HEK293 (cell line): ENCODE data around the gene ESR1.

ENCODE experiments used
- CTCF ChIA-PET: fragments of 350-600 bp; formaldehyde crosslinking; extraction: SDS; loops from one replicate; lab custom pipeline; 2021; ENCODE audit warnings: antibody characterized with exemption; lab: Yijun Ruan, JAX
- POLR2A ChIA-PET: fragments of 300-600 bp; formaldehyde crosslinking; extraction: SDS; loops from one replicate; lab custom pipeline; 2020; ENCODE audit warnings: antibody characterized with exemption, inconsistent platforms; lab: Yijun Ruan, JAX
- H3K27ac ChIP-seq: fragments of 200-500 bp; sonication (Bioruptor generic); 2 replicates; pipeline ENCODE4 v1.5.1; 2014; ENCODE audit warnings: low read depth, low read length, control low read depth, inconsistent platforms; ENCODE audit errors: extremely low read depth
- H3K36me3 ChIP-seq, 2 experiments: fragments of 200-500 bp in 1 of 2; sonication (Bioruptor generic) in 1 of 2; 1 replicate in 1 of 2; 2 replicates in 1 of 2; pipeline ENCODE4 v1.5.1; 2014 to 2017; ENCODE audit warnings: inconsistent platforms in 2 of 2, low read length in 2 of 2; ENCODE audit not compliant: control insufficient read depth in 2 of 2, insufficient read depth in 1 of 2
- H3K4me1 ChIP-seq: fragments of 200-500 bp; sonication (Bioruptor generic); 2 replicates; pipeline ENCODE4 v1.5.1; 2014; ENCODE audit warnings: mild to moderate bottlenecking, low read length, inconsistent platforms; ENCODE audit not compliant: control insufficient read depth, insufficient read depth
- H3K4me3 ChIP-seq: 2 replicates; pipeline ENCODE4 v1.5.1; 2011; ENCODE audit warnings: low read depth, mild to moderate bottlenecking, control low read depth, low read length, moderate library complexity
- H3K9me3 ChIP-seq: fragments of 200-500 bp; sonication (Bioruptor generic); 2 replicates; pipeline ENCODE4 v1.5.1; 2014; ENCODE audit warnings: low read depth, low read length, inconsistent platforms; ENCODE audit not compliant: control insufficient read depth, insufficient read depth
- MZF1 ChIP-seq: fragments of 450-650 bp; formaldehyde crosslinking; IDR thresholded peaks from 2 replicates; pipeline ENCODE4 v1.5.1; 2017; ENCODE audit warnings: missing biosample characterization, missing genetic modification characterization, borderline replicate concordance
- PRDM2 ChIP-seq: fragments of 450-650 bp; formaldehyde crosslinking; IDR thresholded peaks from 2 replicates; pipeline ENCODE4 v1.5.1; 2016; ENCODE audit warnings: missing biosample characterization, missing genetic modification characterization, borderline replicate concordance
- ZBTB49 ChIP-seq: fragments of 450-650 bp; formaldehyde crosslinking; IDR thresholded peaks from 2 replicates; pipeline ENCODE4 v1.5.1; 2016; ENCODE audit warnings: missing biosample characterization, missing genetic modification characterization, low read depth
- ZNF112 ChIP-seq: fragments of 450-650 bp; formaldehyde crosslinking; IDR thresholded peaks from 2 replicates; pipeline ENCODE4 v1.5.0; 2017; ENCODE audit warnings: missing biosample characterization, missing genetic modification characterization
- ZNF138 ChIP-seq: fragments of 450-650 bp; formaldehyde crosslinking; IDR thresholded peaks from 2 replicates; pipeline ENCODE4 v1.5.1; 2016; ENCODE audit warnings: missing biosample characterization, missing genetic modification characterization, borderline replicate concordance
- ZNF155 ChIP-seq: fragments of 450-650 bp; formaldehyde crosslinking; IDR thresholded peaks from 2 replicates; pipeline ENCODE4 v1.5.1; 2016; ENCODE audit warnings: missing biosample characterization, missing genetic modification characterization
- ZNF214 ChIP-seq: fragments of 450-650 bp; formaldehyde crosslinking; IDR thresholded peaks from 2 replicates; pipeline ENCODE4 v1.5.1; 2017; ENCODE audit warnings: missing biosample characterization, mild to moderate bottlenecking, missing genetic modification characterization, borderline replicate concordance
- ZNF221 ChIP-seq: fragments of 450-650 bp; formaldehyde crosslinking; IDR thresholded peaks from 2 replicates; pipeline ENCODE4 v1.5.1; 2017; ENCODE audit warnings: missing biosample characterization, missing genetic modification characterization, borderline replicate concordance
- ZNF266 ChIP-seq: fragments of 450-650 bp; formaldehyde crosslinking; IDR thresholded peaks from 2 replicates; pipeline ENCODE4 v1.5.1; 2016; ENCODE audit warnings: missing biosample characterization, missing genetic modification characterization, low read depth
- ZNF292 ChIP-seq: fragments of 450-650 bp; formaldehyde crosslinking; IDR thresholded peaks from 2 replicates; pipeline ENCODE4 v1.5.1; 2016; ENCODE audit warnings: low read depth, missing biosample characterization, missing genetic modification characterization, borderline replicate concordance
- ZNF366 ChIP-seq: fragments of 450-650 bp; formaldehyde crosslinking; conservative IDR thresholded peaks from 2 replicates; pipeline ENCODE4 v1.5.1; 2016; ENCODE audit warnings: missing biosample characterization, missing genetic modification characterization
- ZNF398 ChIP-seq: fragments of 450-650 bp; formaldehyde crosslinking; IDR thresholded peaks from 2 replicates; pipeline ENCODE4 v1.5.1; 2017; ENCODE audit warnings: missing biosample characterization, missing genetic modification characterization
- ZNF488 ChIP-seq: fragments of 450-650 bp; formaldehyde crosslinking; IDR thresholded peaks from 2 replicates; pipeline ENCODE4 v1.5.1; 2016; ENCODE audit warnings: missing biosample characterization, missing genetic modification characterization
- ZNF514 ChIP-seq: fragments of 450-650 bp; formaldehyde crosslinking; IDR thresholded peaks from 2 replicates; pipeline ENCODE4 v1.5.1; 2016; ENCODE audit warnings: missing biosample characterization, missing genetic modification characterization
- ZNF544 ChIP-seq: fragments of 450-650 bp; formaldehyde crosslinking; IDR thresholded peaks from 2 replicates; pipeline ENCODE4 v1.5.0; 2017; ENCODE audit warnings: missing biosample characterization, missing genetic modification characterization
- ZNF548 ChIP-seq: fragments of 450-650 bp; formaldehyde crosslinking; IDR thresholded peaks from 2 replicates; pipeline ENCODE4 v1.5.1; 2016; ENCODE audit warnings: missing biosample characterization, missing genetic modification characterization
- ZNF549 ChIP-seq: fragments of 450-650 bp; IDR thresholded peaks from 2 replicates; pipeline ENCODE4 v1.5.1; 2018; ENCODE audit warnings: missing biosample characterization, missing genetic modification characterization, mild to moderate bottlenecking, inconsistent platforms, moderate library complexity
- ZNF645 ChIP-seq: fragments of 450-650 bp; formaldehyde crosslinking; IDR thresholded peaks from 2 replicates; pipeline ENCODE4; 2016; ENCODE audit warnings: missing biosample characterization, missing genetic modification characterization
- ZNF677 ChIP-seq: fragments of 450-650 bp; IDR thresholded peaks from 2 replicates; pipeline ENCODE4 v1.5.0; 2018; ENCODE audit warnings: missing biosample characterization, mild to moderate bottlenecking, missing genetic modification characterization, moderate library complexity
- ZNF76 ChIP-seq: fragments of 450-650 bp; formaldehyde crosslinking; IDR thresholded peaks from 2 replicates; pipeline ENCODE4; 2016; ENCODE audit warnings: low read depth, missing biosample characterization, missing genetic modification characterization, borderline replicate concordance
- ZNF843 ChIP-seq: fragments of 450-650 bp; formaldehyde crosslinking; IDR thresholded peaks from 2 replicates; pipeline ENCODE4 v1.5.1; 2016; ENCODE audit warnings: missing biosample characterization, missing genetic modification characterization

Gene ESR1

GRCh38 chr6:151900256-151900655 is 92.8 kb downstream of the ESR1 start (continued):
- TF ChIP-seq ZNF138 (tag by site-specific recombination) (no peak), ZNF549 (tag by site-specific recombination) (no peak), ZNF292 (tag by site-specific recombination) (no peak), ZNF398 (no peak), ZNF488 (tag by site-specific recombination) (no peak), ZNF548 (tag by site-specific recombination) (no peak), ZNF366 (tag by site-specific recombination) (no peak), ZNF76 (tag by site-specific recombination) (no peak), ZNF544 (no peak), ZNF645 (tag by site-specific recombination) (no peak)

GRCh38 chr6:151901009-151901411 is 93.5 kb downstream of the ESR1 start:
- Histone ChIP-seq H3K4me1 (peaks cover 5% of the 10 kb centered on the region; the same call in 1 of the 2 replicates), H3K36me3 (no peaks in the 10 kb centered on the region), H3K27ac (no peak overlapping the region), H3K4me3 (no peak overlapping the region), H3K9me3 (no peaks in the 10 kb centered on the region)
- ChIA-PET POLR2A (no interaction called here), CTCF (interaction anchor here (0.7 kb wide), 1 partner anchor 172 kb away, joined by 3 read pairs; no protein-coding TSS in a partner anchor)
- TF ChIP-seq ZBTB49 (tag by site-specific recombination) (no peak), ZNF221 (tag by site-specific recombination) (no peak), PRDM2 (tag by site-specific recombination) (no peak), ZNF843 (no peak), ZNF266 (no peak), ZNF112 (no peak), ZNF677 (tag by site-specific recombination) (no peak), ZNF514 (tag by site-specific recombination) (no peak), MZF1 (tag by site-specific recombination) (no peak), ZNF155 (tag by site-specific recombination) (no peak), ZNF214 (no peak)
